Measurements from ENCODE around the gene HVCN1. TPM values are rescaled to one million over a fixed set of nuclear protein-coding genes. Genes with fewer than 3 reads are reported as not detected.

HVCN1 gene
- total RNA-seq, 1 experiment from 2014 or later: 3.4 TPM

DNA sequence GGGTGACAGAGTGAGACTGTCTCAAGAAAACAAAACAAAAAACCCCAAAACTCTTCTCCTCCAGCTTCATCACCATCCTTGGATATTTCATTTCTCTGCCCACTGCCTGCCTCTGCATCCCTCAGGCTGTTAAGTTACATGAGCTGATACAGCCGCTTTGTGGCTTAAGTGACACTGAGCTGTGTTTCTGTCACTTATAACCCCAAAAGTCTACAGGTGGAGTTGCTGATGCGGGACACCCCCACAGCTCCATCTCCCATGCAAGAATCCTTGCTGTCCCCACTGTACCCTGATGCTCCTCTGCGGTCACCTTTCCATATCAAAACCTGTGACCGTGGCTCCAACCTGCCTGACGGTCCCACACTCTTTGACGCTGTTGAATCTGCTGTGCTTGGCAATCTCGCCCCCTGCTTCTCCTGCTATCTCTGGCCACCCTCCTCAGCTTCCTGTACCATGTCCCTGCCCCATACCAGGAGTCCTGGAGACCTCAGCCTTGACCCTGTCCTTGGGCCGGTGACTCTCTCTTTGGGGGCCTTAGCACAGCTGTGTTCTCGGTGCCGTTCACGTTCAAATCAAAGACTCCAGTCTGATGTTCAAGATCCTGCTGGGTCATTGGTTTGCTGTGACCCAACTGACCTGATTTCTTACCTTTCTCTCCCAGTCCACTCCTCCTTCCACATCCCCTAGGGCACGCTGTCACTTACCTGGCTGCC, 20.3 kb downstream of the HVCN1 start:
- H3K79me2 ChIP-seq (ENCODE audit: low read depth): no peaks in the 10 kb centered on the region
- ChIA-PET CTCF (no interaction called here), POLR2A (ENCODE audit: unreplicated experiment) (no interaction called here)
- no TSS peak for BruUV-seq (replicated peaks)
- H3K27me3 ChIP-seq (ENCODE audit: insufficient read depth, low read depth): peaks cover 7% of the 10 kb centered on the region
- H3K4me2 ChIP-seq: no peak overlapping the region
- no peak overlapping the region for H3K27ac ChIP-seq
- no peaks in the 10 kb centered on the region for H3K9me3 ChIP-seq (ENCODE audit: insufficient read depth, low read depth)
- TF ChIP-seq EZH2 (IDR thresholded peaks at IDR 0.05; ENCODE audit: low read depth) (no peak), CTCF (conservative IDR thresholded peaks at IDR 0.05) (no peak)
- no peaks in the 10 kb centered on the region for H3F3A ChIP-seq (ENCODE audit: insufficient read depth, low read depth)
- no peak overlapping the region for H2AFZ ChIP-seq
- no peaks in the 10 kb centered on the region for H3K36me3 ChIP-seq (ENCODE audit: low read depth)
- no peaks in the 10 kb centered on the region for H3K4me1 ChIP-seq (replicated peaks; ENCODE audit: insufficient read depth)
- intact Hi-C loops (cut with micrococcal nuclease; ENCODE audit: unreplicated experiment): no loop called here
- DNase-seq: no peak
- H3K4me3 ChIP-seq: no peak overlapping the region
- no peaks in the 10 kb centered on the region for H3K9me2 ChIP-seq (ENCODE audit: insufficient read depth)
- H4K20me1 ChIP-seq (ENCODE audit: insufficient read depth): no peaks in the 10 kb centered on the region

DNA sequence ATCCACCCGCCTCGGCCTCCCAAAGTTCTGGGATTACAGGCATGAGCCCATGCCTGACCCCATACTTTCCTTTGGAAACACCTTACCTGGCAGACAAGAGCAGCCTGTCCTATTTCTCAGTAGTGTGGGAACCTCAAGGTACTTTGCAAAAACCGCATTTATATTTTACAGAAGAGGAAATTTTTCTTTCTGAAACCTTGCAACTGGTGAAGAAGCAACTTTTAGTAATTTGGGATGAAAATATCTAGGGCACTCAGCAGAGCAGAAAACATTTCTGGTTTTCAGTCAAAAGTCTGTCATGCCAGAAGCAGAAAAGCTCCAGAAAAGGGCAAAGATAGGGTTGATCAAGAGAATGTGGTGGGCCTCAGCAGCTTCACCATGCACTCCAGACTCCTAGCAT, 21.2 kb downstream of the HVCN1 start:
- peaks cover 7% of the 10 kb centered on the region for H3K27me3 ChIP-seq (ENCODE audit: insufficient read depth, low read depth)
- H3K4me3 ChIP-seq: no peak overlapping the region
- DNase-seq: no peak
- H3F3A ChIP-seq (ENCODE audit: insufficient read depth, low read depth): no peaks in the 10 kb centered on the region
- H3K4me2 ChIP-seq: no peak overlapping the region
- H2AFZ ChIP-seq: no peak overlapping the region
- H4K20me1 ChIP-seq (ENCODE audit: insufficient read depth): no peaks in the 10 kb centered on the region
- no peaks in the 10 kb centered on the region for H3K9me3 ChIP-seq (ENCODE audit: insufficient read depth, low read depth)
- no peaks in the 10 kb centered on the region for H3K9me2 ChIP-seq (ENCODE audit: insufficient read depth)
- no peaks in the 10 kb centered on the region for H3K36me3 ChIP-seq (ENCODE audit: low read depth)
- H3K27ac ChIP-seq: no peak overlapping the region
- ChIA-PET CTCF (no interaction called here), POLR2A (ENCODE audit: unreplicated experiment) (no interaction called here)
- BruUV-seq (replicated peaks): no TSS peak
- no peaks in the 10 kb centered on the region for H3K4me1 ChIP-seq (replicated peaks; ENCODE audit: insufficient read depth)
- H3K79me2 ChIP-seq (ENCODE audit: low read depth): no peaks in the 10 kb centered on the region
- TF ChIP-seq CTCF (conservative IDR thresholded peaks at IDR 0.05) (no peak), EZH2 (IDR thresholded peaks at IDR 0.05; ENCODE audit: low read depth) (no peak)
- intact Hi-C loops (cut with micrococcal nuclease; ENCODE audit: unreplicated experiment): no loop called here

GRCh38 chr12:110666892-110667291, 22.0 kb downstream of the HVCN1 start:
- no peak overlapping the region for H3K27ac ChIP-seq
- POLR2A ChIA-PET (ENCODE audit: unreplicated experiment): no interaction called here
- no peaks in the 10 kb centered on the region for H4K20me1 ChIP-seq (ENCODE audit: insufficient read depth)
- H3K4me2 ChIP-seq: no peak overlapping the region
- no peaks in the 10 kb centered on the region for H3K36me3 ChIP-seq (ENCODE audit: low read depth)
- H3K4me3 ChIP-seq: no peak overlapping the region
- TF ChIP-seq EZH2 (IDR thresholded peaks at IDR 0.05; ENCODE audit: low read depth) (no peak), CTCF (conservative IDR thresholded peaks at IDR 0.05) (no peak)
- no peaks in the 10 kb centered on the region for H3F3A ChIP-seq (ENCODE audit: insufficient read depth, low read depth)
- no peak overlapping the region for H2AFZ ChIP-seq
- no peak for DNase-seq
- H3K79me2 ChIP-seq (ENCODE audit: low read depth): no peaks in the 10 kb centered on the region
- H3K4me1 ChIP-seq (replicated peaks; ENCODE audit: insufficient read depth): no peaks in the 10 kb centered on the region
- H3K9me2 ChIP-seq (ENCODE audit: insufficient read depth): no peaks in the 10 kb centered on the region
- H3K27me3 ChIP-seq (ENCODE audit: insufficient read depth, low read depth): peaks cover 7% of the 10 kb centered on the region
- intact Hi-C loops (cut with micrococcal nuclease; ENCODE audit: unreplicated experiment): no loop called here
- no peaks in the 10 kb centered on the region for H3K9me3 ChIP-seq (ENCODE audit: insufficient read depth, low read depth)
- CTCF ChIA-PET: no interaction called here
- BruUV-seq (replicated peaks): no TSS peak

Measured in PC-9 (cell line).